ENCODE data around the gene ZBTB46. TPM values are rescaled to one million over a fixed set of nuclear protein-coding genes. Genes with fewer than 3 reads are reported as not detected.

The ZBTB46 gene
- total RNA-seq, 1 experiment from 2014 or later, result 27.1 TPM

DNA sequence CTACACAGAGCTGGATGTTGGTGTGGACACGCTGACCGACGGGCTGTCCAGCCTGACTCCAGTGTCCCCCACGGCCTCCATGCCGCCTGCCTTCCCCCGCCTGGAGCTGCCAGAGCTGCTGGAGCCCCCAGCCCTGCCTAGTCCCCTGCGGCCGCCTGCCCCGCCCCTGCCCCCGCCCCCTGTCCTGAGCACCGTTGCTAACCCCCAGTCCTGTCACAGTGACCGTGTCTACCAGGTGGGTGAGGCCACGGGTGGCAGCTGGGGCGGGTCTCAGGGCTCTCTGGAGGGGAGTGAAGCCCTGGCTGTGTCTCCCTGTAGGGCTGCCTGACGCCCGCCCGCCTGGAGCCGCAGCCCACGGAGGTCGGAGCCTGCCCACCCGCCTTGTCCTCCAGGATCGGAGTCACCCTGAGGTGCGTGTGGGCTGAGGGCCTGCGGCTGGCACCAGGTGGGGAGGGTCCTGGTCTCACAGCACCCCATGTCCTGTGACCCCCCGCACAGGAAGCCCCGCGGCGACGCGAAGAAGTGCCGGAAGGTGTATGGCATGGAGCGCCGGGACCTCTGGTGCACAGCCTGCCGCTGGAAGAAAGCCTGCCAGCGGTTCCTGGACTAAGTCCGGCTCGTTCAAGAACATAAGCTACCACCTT, 88.6 kb downstream of the ZBTB46 start:
- Histone ChIP-seq H2AK5ac (ENCODE audit: insufficient read length, low read length) (no peak overlapping the region), H3K79me1 (ENCODE audit: insufficient read depth, low read depth, low read length, poor library complexity, severe bottlenecking) (no peaks in the 10 kb centered on the region), H4K20me1 (ENCODE audit: control insufficient read depth, insufficient read depth, insufficient read length) (no peaks in the 10 kb centered on the region), H2BK12ac (ENCODE audit: insufficient read length, low read depth, low read length) (no peak overlapping the region), H3K4me2 (ENCODE audit: insufficient read depth, insufficient read length, low read length) (no peak overlapping the region), H3T11ph (ENCODE audit: low read length) (no peak overlapping the region), H3K4me1 (ENCODE audit: insufficient read depth, low read length) (no peaks in the 10 kb centered on the region), H2AFZ (ENCODE audit: low read length) (no peak overlapping the region), H3K4ac (ENCODE audit: low read depth, low read length) (no peak overlapping the region), H3K9me3 (ENCODE audit: control insufficient read depth, low read depth, low read length) (no peaks in the 10 kb centered on the region), H3K23ac (ENCODE audit: insufficient read length, low read depth, low read length) (no peak overlapping the region), H2BK5ac (ENCODE audit: insufficient read length, low read length) (no peak overlapping the region), H4K91ac (ENCODE audit: insufficient read length, low read depth, low read length) (no peak overlapping the region), H3K14ac (ENCODE audit: insufficient read depth, low read length) (no peak overlapping the region), H3K79me2 (ENCODE audit: insufficient read depth, low read length) (no peaks in the 10 kb centered on the region), H3K23me2 (ENCODE audit: insufficient read length, low read depth, low read length, poor library complexity, severe bottlenecking) (peaks cover 9% of the 10 kb centered on the region), H2BK120ac (ENCODE audit: low read depth, low read length, poor library complexity, severe bottlenecking) (no peak overlapping the region), H3K9ac (ENCODE audit: extremely low read depth, insufficient read length, low read length) (no peak overlapping the region), H2BK20ac (ENCODE audit: low read depth, low read length, poor library complexity, severe bottlenecking) (no peak overlapping the region), H3K18ac (ENCODE audit: insufficient read length, low read depth, low read length) (no peak overlapping the region), H2BK15ac (ENCODE audit: low read depth, low read length) (no peak overlapping the region), H4K5ac (ENCODE audit: insufficient read length, low read depth, low read length) (no peak overlapping the region), H3K27ac (ENCODE audit: insufficient read length, low read depth, low read length) (no peak overlapping the region), H3K27me3 (ENCODE audit: insufficient read depth, low read length) (no peaks in the 10 kb centered on the region), H3K56ac (ENCODE audit: insufficient read length, low read depth, low read length) (no peak overlapping the region), H4K8ac (replicated peaks; ENCODE audit: insufficient read length, low read depth, low read length) (no peak overlapping the region)
- H3K36me3 Mint-ChIP-seq (ENCODE audit: insufficient read depth in 1 of 3, low read depth in 3 of 3), result peaks cover 0 to 14% (median 14%) of the 10 kb centered on the region in 3 experiments; a peak in 4 of 7 replicates
- no peaks in the 10 kb centered on the region for H3K9me3 Mint-ChIP-seq
- WGBS (ENCODE audit: extremely low coverage, insufficient read length, low lambda C conversion rate), result no CpG with 5 or more reads among the region's 37 CpGs
- H3K27me3 Mint-ChIP-seq (ENCODE audit: low read depth), result no peaks in the 10 kb centered on the region
- H3K4me3 Mint-ChIP-seq, result no peak overlapping the region
- DNase-seq, result no peak
- H3K4me1 Mint-ChIP-seq, result peaks cover 0 to 2% of the 10 kb centered on the region in 2 experiments; a peak in 1 of 4 replicates
- no peak overlapping the region for H3K27ac Mint-ChIP-seq
- TF ChIP-seq, protein P1, sequence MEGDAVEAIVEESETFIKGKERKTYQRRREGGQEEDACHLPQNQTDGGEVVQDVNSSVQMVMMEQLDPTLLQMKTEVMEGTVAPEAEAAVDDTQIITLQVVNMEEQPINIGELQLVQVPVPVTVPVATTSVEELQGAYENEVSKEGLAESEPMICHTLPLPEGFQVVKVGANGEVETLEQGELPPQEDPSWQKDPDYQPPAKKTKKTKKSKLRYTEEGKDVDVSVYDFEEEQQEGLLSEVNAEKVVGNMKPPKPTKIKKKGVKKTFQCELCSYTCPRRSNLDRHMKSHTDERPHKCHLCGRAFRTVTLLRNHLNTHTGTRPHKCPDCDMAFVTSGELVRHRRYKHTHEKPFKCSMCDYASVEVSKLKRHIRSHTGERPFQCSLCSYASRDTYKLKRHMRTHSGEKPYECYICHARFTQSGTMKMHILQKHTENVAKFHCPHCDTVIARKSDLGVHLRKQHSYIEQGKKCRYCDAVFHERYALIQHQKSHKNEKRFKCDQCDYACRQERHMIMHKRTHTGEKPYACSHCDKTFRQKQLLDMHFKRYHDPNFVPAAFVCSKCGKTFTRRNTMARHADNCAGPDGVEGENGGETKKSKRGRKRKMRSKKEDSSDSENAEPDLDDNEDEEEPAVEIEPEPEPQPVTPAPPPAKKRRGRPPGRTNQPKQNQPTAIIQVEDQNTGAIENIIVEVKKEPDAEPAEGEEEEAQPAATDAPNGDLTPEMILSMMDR (conservative IDR thresholded peaks at IDR 0.05), result no peak
